ENCODE measurements around the gene ACSM6.
"Not testable (repeated sequence)": the region's sequence is repeated elsewhere in the genome, so short reads cannot be mapped to it uniquely, and the experiment has no call there.

Gene ACSM6

DNA sequence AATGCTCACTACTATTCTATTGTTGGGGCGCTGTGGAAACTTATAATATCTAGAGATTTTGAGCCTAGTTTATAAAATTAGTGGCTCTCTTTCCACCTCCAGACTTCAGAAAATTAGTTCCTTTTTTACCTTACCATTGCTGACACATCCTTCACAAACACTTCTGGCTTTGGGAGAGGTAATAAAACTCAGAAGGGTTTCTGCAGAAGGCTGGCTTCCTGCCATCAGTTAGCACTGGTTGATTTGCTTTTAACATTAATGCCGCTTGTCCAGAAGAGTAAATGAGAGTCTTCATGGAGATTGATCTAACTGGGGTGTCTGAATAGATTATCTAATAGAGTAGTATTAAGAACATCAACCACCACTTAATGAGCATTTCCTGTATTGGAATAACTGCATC lies 20.3 kb downstream of the ACSM6 start:
- DNase-seq (ENCODE audit: low read depth in 4 of 4, low spot score in 1 of 4): no peak

GRCh38 chr10:95214793-95215192 lies 20.8 kb downstream of the ACSM6 start:
- no peak for DNase-seq (ENCODE audit: low read depth in 4 of 4, low spot score in 1 of 4)

DNA sequence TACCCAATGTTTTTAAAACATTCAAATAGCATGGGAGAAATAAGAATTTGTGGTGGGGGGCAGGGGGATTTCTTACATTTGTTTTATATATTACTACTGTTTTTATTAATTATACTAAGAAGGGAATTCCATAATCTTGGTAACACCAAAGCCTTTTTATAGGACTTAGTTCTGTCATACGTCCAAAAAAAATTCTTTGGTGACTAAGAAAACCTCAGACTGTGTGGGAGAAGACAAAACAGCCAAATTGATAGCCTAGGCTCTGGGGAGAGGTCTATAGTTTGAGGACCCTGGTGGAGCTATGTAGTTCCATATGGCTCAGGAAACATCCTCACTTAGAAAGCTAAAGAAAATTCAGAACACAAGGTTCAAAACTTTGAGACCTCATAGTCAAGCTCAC lies 23.4 kb downstream of the ACSM6 start:
- DNase-seq (ENCODE audit: low read depth in 4 of 4, low spot score in 1 of 4): no peak

DNA sequence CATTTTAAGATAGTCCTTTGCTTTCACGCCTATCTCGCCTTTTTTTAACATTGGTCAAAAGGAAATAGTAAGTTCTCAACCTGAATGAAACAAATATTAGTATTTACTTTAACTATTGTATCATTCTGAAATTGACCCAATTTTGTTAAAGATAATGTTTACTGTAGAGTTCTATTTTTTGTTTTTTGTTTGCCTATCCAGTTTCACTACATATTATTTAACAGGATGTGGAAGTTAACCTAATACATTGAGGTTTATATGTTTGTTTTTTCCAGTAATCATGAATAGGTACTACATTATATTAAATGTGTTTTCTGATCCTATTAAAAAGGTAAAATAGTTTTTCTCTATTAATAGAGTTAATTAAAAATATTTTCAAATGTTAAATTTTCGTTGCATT lies 26.5 kb downstream of the ACSM6 start:
- no peak for DNase-seq (ENCODE audit: low read depth in 4 of 4, low spot score in 1 of 4)

- no peak for DNase-seq (ENCODE audit: low read depth in 4 of 4, low spot score in 1 of 4)
Observed at GRCh38 chr10:95221124-95221523, 27.1 kb downstream of the ACSM6 start.

DNA sequence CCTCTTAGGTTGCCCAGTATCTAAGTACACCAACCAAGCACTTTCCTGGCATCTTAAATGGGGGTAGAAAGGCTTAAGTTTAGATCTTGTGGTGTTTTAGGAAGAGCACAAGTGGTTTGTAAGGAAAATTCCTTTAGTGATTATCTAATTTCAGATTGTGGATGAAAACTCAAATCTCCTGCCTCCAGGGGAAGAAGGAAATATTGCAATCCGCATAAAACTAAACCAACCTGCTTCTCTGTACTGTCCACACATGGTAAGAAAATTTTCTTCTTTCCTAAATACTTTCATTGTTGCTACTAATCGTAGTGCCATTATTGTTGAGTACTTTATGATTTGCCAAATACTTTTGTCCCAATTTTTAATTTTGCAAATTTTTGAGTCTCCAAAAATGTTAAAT lies 31.1 kb downstream of the ACSM6 start:
- DNase-seq (ENCODE audit: low read depth in 4 of 4, low spot score in 1 of 4): no peak

GRCh38 chr10:95228934-95229723 lies 35.1 kb downstream of the ACSM6 start:
- not testable (repeated sequence) for DNase-seq (ENCODE audit: low read depth in 4 of 4, low spot score in 1 of 4)

DNA sequence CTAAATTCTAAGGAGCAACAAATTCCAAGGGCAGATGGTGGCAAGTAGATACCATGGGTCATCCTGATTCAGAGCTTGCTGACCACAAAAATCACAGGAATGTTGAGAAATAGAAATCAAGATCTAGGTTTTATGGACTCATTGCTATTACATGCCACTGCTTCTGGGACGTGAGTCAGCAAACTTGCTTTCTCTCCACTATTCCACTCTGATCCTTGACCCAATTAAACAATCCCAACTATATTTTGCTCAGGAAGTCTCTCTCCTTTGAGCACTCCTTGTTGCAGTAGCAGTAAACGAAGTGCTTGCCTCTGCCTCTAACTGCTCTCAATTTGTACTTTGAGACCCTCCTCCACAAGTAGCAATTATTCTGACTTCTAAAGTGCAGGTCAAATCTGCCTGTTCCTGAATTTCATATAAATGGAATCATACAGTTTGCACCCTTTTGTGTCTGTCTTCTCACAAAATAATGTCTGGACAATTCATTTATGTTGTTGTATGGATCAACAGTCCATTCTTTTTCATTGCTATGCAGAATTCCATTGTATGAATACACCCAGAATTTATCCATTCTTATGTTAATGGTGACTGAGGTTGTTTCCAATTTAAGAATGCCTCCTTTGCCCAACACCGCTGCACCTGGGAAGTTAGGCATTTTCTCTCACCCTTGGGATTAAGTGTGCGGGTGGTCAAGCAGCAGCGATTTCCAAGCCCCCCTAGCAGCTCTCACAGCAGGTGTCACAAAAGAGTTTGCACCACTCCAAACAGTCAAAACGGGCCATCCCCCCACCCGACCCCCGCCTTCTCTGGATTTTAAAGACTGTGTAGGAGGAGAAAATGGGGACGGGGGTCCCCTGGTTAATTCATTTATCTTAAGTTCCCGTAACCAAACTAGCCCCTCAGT lies 35.9 kb downstream of the ACSM6 start:
- DNase-seq (ENCODE audit: low read depth in 4 of 4, low spot score in 1 of 4): no peak

DNA sequence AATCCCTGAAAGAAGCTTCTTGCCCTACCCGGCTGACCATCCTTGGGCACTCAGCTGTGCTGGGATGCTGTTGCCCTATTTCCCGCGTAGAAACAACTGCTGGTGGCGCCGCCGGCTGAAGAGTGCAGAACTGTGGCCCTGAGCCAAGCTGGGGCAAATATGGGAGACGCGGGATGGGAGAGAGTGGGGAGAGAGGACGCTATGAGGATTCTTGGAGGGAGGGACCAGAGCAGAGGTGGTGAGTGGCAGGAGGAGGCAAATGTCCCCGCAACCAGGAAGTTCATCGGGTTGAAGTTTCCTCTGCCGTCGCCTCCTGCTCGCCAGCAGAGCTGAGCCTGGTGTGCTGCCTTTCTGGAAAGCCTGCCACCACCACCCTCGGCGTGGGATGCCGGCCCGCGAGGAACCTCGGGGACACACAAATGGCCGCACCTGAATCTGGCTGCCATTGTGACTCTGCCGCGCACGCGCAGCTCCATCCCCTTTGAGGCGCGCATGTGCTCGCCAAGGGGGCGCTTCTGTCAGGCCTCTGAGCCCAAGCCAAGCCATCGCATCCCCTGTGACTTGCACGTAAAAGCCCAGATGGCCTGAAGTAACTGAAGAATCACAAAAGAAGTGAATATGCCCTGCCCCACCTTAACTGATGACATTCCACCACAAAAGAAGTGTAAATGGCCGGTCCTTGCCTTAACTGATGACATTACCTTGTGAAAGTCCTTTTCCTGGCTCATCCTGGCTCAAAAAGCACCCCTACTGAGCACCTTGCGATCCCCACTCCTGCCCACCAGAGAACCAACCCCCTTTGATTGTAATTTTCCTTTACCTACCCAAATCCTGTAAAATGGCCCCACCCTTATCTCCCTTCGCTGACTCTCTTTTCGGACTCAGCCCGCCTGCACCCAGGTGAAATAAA lies 36.9 kb downstream of the ACSM6 start:
- DNase-seq (ENCODE audit: low read depth in 4 of 4, low spot score in 1 of 4): peak in 3 of 4 experiments; percentile 21 to 29 (median 22)

DNA sequence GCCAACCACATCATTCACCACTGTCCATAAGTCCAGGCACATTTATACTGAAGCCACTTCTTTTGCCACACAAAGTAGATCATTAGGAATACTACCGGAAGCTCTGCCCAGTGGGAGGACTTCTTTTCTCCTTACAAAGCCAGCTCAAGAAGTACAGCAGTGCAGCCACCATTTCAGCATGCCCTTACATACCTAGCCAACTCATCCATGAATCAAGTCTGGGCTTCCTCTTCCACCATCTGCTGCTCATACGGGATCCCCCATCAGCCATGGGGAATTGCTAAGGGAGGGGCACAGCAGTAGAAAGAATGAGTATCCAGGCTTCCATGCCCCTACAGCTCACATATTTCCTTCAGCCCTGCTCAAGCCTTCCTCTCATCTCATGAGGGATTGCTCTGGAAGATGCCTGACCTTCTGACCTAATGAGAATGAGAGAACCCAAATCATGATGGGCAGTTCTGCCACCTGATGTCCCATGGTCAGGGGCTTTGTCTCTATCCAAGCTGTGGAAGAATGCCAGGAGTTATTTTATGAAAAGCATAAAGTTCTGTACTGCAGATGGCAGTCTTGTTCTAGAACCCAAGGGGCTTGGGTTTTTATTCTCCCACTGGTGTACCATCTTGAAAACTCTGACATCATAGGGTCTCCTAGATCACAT lies 39.5 kb downstream of the ACSM6 start:
- DNase-seq (ENCODE audit: low read depth in 4 of 4, low spot score in 1 of 4): no peak

DNA sequence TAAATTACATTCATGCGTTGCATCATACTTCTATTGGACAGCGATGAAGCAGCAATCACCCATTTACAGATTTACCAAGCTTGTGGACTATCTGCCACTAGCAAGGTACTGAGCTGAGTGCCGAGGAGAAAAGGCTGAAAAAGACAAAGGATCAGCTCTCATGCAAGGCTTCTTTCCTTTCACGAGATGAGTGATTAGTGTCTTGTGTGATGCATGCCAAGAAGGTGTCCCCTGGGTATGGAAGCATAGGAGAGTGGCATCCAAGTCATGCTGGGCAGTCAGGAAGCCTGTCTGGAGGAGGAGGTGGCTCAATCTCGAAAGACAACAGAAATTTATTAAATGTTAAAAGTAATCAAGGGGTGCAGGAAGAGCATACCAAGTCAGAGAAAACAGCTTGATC lies 40.9 kb downstream of the ACSM6 start:
- DNase-seq (ENCODE audit: low read depth in 4 of 4, low spot score in 1 of 4): no peak

DNA sequence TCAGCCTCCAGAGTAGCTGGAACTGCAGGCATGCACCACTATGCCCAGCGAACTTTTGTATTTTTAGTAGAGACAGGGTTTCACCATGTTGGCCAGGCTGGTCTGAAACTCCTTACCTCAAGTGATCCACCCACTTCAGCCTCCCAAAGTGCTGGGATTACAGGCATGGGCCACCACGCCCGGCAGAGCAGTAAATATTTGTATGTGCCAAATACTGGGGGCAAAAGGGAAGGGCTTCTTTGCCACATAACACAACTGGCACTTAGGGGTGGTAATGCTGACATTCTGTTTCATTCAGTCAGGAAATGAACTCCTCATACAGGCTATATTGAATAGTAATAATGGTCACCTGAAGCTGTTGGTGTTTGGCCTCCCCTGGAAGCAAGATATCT lies 41.6 kb downstream of the ACSM6 start:
- no peak for DNase-seq (ENCODE audit: low read depth in 4 of 4, low spot score in 1 of 4)

GRCh38 chr10:95236068-95236903 lies 42.2 kb downstream of the ACSM6 start:
- DNase-seq (ENCODE audit: low read depth in 4 of 4, low spot score in 1 of 4): no peak

DNA sequence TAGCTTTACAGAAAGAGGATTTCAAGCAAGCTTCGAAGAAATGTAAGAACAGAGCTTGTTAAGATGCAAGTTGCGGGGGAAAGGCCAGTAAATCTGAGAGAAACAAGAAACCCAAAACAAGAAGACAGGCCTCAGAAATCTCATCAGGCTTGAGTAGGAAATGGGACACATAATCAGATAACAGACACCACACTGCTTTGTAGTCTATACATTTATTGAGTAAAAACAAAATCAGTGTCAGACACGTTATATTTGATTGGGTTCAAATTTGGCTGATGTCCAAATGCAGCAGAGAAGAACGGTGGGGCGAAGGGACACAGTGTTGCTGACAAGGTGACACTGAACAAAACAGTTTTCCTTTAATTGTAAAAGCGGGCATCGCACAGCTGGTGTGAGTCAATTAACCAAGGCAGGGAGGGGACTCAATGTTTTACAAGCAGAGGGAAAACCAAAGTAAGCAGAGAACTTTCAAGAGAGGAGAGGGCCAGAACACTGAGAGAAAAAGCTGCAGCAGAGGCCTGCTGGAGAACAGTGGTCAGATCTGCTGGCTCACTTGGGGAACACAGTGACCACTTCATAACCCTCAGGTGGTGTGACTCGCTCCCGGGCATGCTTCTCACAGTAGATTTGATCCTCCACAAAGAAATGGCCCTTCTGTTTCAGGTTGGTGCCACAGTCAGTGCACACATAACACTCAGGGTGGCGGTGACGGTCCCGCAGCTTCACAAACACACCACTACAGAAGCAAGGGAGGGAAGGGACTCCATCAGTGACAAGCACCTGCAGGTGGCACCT lies 43.5 kb downstream of the ACSM6 start:
- DNase-seq (ENCODE audit: low read depth in 4 of 4, low spot score in 1 of 4): no peak

DNA sequence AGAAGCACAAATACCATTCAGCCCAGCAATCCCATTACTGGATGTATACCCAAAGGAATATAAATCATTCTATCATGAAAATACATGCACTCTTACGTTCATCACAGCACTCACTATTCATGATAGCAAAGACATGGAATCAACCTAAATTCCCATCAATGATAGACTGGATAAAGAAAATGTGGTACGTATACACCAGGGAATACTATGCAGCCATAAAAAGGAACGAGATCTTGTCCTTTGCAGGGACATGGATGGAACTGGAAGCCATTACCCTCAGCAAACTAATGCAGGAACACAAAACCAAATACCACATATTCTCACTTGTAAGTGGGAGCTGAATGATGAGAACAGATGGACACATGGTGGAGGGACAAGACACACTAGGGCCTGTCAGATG lies 46.1 kb downstream of the ACSM6 start:
- not testable (repeated sequence) for DNase-seq (ENCODE audit: low read depth in 4 of 4, low spot score in 1 of 4)

DNA sequence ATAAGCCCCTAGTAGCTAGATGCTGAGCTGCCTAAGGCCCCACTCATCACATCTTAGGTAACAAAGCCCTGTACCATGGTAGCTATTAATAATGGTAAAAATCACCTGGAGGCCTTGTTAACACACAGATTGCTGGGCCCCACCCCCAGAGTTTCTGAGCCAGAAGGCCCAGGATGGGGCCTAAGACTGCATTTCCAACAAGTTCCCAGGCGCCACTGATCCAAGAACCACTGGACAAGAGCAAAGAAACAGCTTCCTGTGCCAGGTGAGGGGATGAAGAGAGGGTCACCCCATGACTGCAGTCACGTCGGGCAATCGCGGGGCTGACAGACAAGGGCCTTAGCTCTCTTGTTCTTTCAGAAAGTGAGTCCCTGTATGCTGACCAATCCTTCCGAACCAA lies 46.8 kb downstream of the ACSM6 start:
- no peak for DNase-seq (ENCODE audit: low read depth in 4 of 4, low spot score in 1 of 4)

- no peak for DNase-seq (ENCODE audit: low read depth in 4 of 4, low spot score in 1 of 4)
Observed at GRCh38 chr10:95241533-95241932, 47.5 kb downstream of the ACSM6 start.

DNA sequence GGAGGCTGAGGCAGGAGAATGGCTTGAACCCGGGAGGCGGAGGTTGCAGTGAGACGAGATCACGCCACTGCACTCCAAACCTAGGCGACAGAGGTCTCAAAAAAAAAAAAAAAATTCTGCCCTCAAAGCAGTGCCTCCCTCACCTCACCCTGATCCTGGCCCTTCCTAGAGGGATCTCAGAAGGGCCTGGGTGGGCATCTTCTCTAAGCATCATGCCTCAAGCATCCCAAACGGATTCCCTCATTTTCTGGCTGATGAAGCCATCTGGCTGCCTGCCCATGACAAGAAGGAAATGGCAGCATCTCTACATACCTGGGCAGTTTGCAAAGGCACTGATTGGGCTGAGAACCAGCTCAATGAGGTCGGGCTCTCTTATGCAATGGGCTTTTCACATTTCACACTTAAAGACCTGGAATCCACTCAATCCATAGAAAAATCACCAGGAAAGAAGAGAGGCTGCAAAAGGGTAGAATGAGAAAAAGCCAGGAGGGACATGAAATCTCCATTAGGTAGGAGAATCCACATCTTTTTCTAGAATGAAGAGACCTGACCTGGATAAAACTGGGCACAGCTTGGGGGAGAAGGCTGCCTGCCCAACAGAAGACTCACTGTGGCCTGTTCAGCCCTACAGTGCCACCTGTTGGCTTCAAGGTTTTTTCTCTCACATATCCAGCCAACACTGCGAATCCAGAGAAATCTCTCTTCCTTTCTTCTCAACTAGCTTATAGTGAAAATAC lies 48.7 kb downstream of the ACSM6 start:
- no peak for DNase-seq (ENCODE audit: low read depth in 4 of 4, low spot score in 1 of 4)

DNA sequence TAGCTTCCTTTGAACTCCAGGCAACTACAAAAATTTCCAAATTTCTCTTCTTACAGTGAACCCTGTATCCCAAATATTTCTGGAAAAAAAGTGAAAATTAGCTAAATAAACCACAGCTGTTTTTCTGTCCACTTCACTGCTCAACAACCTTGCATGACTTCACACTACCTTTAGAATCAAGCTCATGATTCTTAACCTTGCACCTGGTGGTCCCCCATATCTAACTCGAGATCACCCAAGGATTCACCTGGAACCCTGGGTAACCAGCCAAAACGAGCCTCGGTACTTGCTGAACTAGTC lies 49.2 kb downstream of the ACSM6 start:
- no peak for DNase-seq (ENCODE audit: low read depth in 4 of 4, low spot score in 1 of 4)
